GM12878 (cell line): ENCODE measurements around the gene RPRD2. TPM values are rescaled to one million over a fixed set of nuclear protein-coding genes. Genes with fewer than 3 reads are reported as not detected.

Source experiments
- ATAC-seq: fragments of 200-7000 bp; cut with Tn5 transposase; 3 replicates; pipeline ENCODE4 v1.9.1; 2020; ENCODE audit warnings: mild to moderate bottlenecking, moderate library complexity
- BruUV-seq: library from RNA; stranded (reverse); fragments of 400-500 nt; replicated peaks from 2 replicates; lab custom pipeline; 2021; lab: Mats Ljungman, UMichigan
- CTCF ChIA-PET: fragments of 300-600 bp; sonication (Branson Sonifier 250); formaldehyde crosslinking; extraction: SDS; loops from one replicate; lab custom pipeline; 2021; ENCODE audit warnings: inconsistent platforms; lab: Yijun Ruan, JAX
- POLR2A ChIA-PET: fragments of 350-600 bp; formaldehyde crosslinking; extraction: SDS; loops from one replicate; lab custom pipeline; 2021; ENCODE audit warnings: inconsistent platforms; lab: Charles Lee
- RAD21 ChIA-PET: fragments of 300-600 bp; sonication (Branson Sonifier 250); formaldehyde crosslinking; loops from one replicate; lab custom pipeline; 2023; ENCODE audit warnings: antibody characterized with exemption; ENCODE audit not compliant: unreplicated experiment; lab: Charles Lee
- SMC1A ChIA-PET: fragments of 300-600 bp; sonication (Branson Sonifier 250); formaldehyde crosslinking; loops from one replicate; lab custom pipeline; 2023; ENCODE audit not compliant: unreplicated experiment, uncharacterized antibody; lab: Charles Lee
- DNase-seq: peaks from one replicate; pipeline ENCODE4 v3.0.0-alpha.2; 2011; ENCODE audit warnings: low read depth, low spot score
- FAIRE-seq: peaks from 3 replicates; lab custom pipeline; 2011; peaks lifted over from hg19 to GRCh38; lab: Jason Lieb, UNC
- H2AFZ ChIP-seq: 2 replicates; pipeline ENCODE4 v1.6.0; 2011; ENCODE audit warnings: low read depth, low read length, control low read depth; ENCODE audit not compliant: control insufficient read depth
- H3K27ac ChIP-seq: 2 replicates; pipeline ENCODE4 v1.5.1; 2011; ENCODE audit warnings: control low read depth; ENCODE audit not compliant: control insufficient read depth, insufficient read depth
- H3K27me3 ChIP-seq, 2 experiments: replicated peaks in 1 of 2; 2 replicates each; pipeline versions ENCODE4 v1.6.0 to v1.6.1; 2011; ENCODE audit warnings: low read length in 1 of 2; ENCODE audit not compliant: control insufficient read depth in 2 of 2, insufficient read depth in 2 of 2
- H3K36me3 ChIP-seq, 2 experiments: 2 replicates each; pipeline ENCODE4 v1.5.1; 2011; ENCODE audit warnings: low read length in 1 of 2; ENCODE audit not compliant: control insufficient read depth in 2 of 2, insufficient read depth in 2 of 2
- H3K4me1 ChIP-seq: 2 replicates; pipeline ENCODE4 v1.6.1; 2011; ENCODE audit warnings: mild to moderate bottlenecking, low read length, moderate library complexity, mixed read lengths; ENCODE audit not compliant: control insufficient read depth, insufficient read depth
- H3K4me2 ChIP-seq: 2 replicates; pipeline ENCODE4 v1.6.0; 2011; ENCODE audit warnings: control low read depth; ENCODE audit not compliant: control insufficient read depth, insufficient read depth
- H3K4me3 ChIP-seq: fragments of 200-600 bp; sonication (generic); 2 replicates; pipeline ENCODE4 v1.5.1; 2016
- H3K79me2 ChIP-seq: 2 replicates; pipeline ENCODE4 v1.6.0; 2011; ENCODE audit warnings: low read length; ENCODE audit not compliant: control insufficient read depth, insufficient read depth
- H3K9ac ChIP-seq: 2 replicates; pipeline ENCODE4 v1.8.0; 2011; ENCODE audit warnings: low read length, control low read depth, mixed read lengths; ENCODE audit not compliant: control insufficient read depth, insufficient read depth
- H3K9me3 ChIP-seq: replicated peaks from 3 replicates; pipeline ENCODE4 v1.5.1; 2011; ENCODE audit warnings: mild to moderate bottlenecking, low read length; ENCODE audit not compliant: control insufficient read depth, insufficient read depth
- H4K20me1 ChIP-seq: 2 replicates; pipeline ENCODE4 v1.6.0; 2011; ENCODE audit not compliant: control insufficient read depth, insufficient read depth
- BMI1 ChIP-seq: fragments of 450-650 bp; IDR thresholded peaks from 2 replicates; pipeline ENCODE4 v1.6.1; 2016; ENCODE audit warnings: mild to moderate bottlenecking, moderate library complexity, borderline replicate concordance
- FOS ChIP-seq: IDR thresholded peaks from 3 replicates; pipeline ENCODE4 v1.6.1; 2011; ENCODE audit warnings: borderline replicate concordance; ENCODE audit not compliant: insufficient read length; ENCODE audit errors: extremely low read depth
- IRF4 ChIP-seq: IDR thresholded peaks from 2 replicates; pipeline ENCODE4 v1.6.1; 2011; ENCODE audit warnings: low read depth, low read length
- JUND ChIP-seq: IDR thresholded peaks from 2 replicates; pipeline ENCODE4 v1.6.1; 2012; ENCODE audit warnings: low read depth, mild to moderate bottlenecking, low read length, improper control_type of control experiment, moderate library complexity
- LARP7 ChIP-seq: fragments of 450-650 bp; IDR thresholded peaks from 2 replicates; pipeline ENCODE4 v1.6.1; 2017; ENCODE audit warnings: mild to moderate bottlenecking
- NRF1 ChIP-seq: conservative IDR thresholded peaks from 2 replicates; pipeline ENCODE4 v1.6.1; 2011; ENCODE audit warnings: mild to moderate bottlenecking, low read depth, low read length, improper control_type of control experiment
- RFX5 ChIP-seq: IDR thresholded peaks from 2 replicates; pipeline ENCODE4 v1.6.1; 2011; ENCODE audit warnings: low read depth, low read length, improper control_type of control experiment
- ZNF622 ChIP-seq: fragments of 450-650 bp; IDR thresholded peaks from 2 replicates; pipeline ENCODE4 v1.6.1; 2017; ENCODE audit warnings: mild to moderate bottlenecking, inconsistent platforms
- WGBS: methylation state at CpG from one replicate; pipeline ENCODE4 v1.1.6; 2016; ENCODE audit warnings: low lambda C conversion rate; ENCODE audit not compliant: insufficient replicate concordance, insufficient coverage; ENCODE audit errors: missing lambda C conversion rate; 5-methylcytosine and 5-hydroxymethylcytosine counted together
- in situ Hi-C: fragments of 300-500 bp; cut with MboI; formaldehyde crosslinking; loops from 9 replicates; pipeline ENCODE4 v1.14.3; 2018; ENCODE audit warnings: mixed read lengths
- intact Hi-C: fragments of 100-400 bp; cut with micrococcal nuclease; formaldehyde crosslinking; loops from one replicate; pipeline ENCODE4 v1.14.2; 2022; ENCODE audit not compliant: unreplicated experiment
- polyA plus RNA-seq, 11 experiments: library from polyadenylated mRNA; depleted of rRNA in 4 of 11; unstranded in 6 of 11; stranded (reverse) in 5 of 11; fragments of >200 nt; fragmentation: Nextera tagmentation in 4 of 11; fragmentation: Illumina TruSeq in 1 of 11; extraction: Ambion mirVana in 4 of 11; extraction: Trizol in 1 of 11; gene quantifications; 1 replicate in 1 of 11; 2 replicates in 10 of 11; pipeline versions ENCODE4 v1.2.1 to v1.2.3, GENCODE V29; 2011 to 2016; ENCODE audit warnings: inconsistent platforms in 2 of 11, missing spikeins in 2 of 11, low read depth in 1 of 11
- total RNA-seq, 4 experiments: library from RNA; depleted of rRNA in 3 of 4; stranded (reverse); fragments of >200 nt in 3 of 4; fragmentation: Illumina TruSeq in 1 of 4; extraction: Trizol in 1 of 4; gene quantifications; 2 replicates each; pipeline versions ENCODE4 v1.2.1 to v1.2.3, GENCODE V29; 2013 to 2021

Gene RPRD2
- total and polyA plus RNA-seq, 10 of the 15 experiments (the other 5 are each of a cell fraction or from before 2014, with no cell fraction given): 1.9 to 24.8 (median 13.3) TPM

DNA sequence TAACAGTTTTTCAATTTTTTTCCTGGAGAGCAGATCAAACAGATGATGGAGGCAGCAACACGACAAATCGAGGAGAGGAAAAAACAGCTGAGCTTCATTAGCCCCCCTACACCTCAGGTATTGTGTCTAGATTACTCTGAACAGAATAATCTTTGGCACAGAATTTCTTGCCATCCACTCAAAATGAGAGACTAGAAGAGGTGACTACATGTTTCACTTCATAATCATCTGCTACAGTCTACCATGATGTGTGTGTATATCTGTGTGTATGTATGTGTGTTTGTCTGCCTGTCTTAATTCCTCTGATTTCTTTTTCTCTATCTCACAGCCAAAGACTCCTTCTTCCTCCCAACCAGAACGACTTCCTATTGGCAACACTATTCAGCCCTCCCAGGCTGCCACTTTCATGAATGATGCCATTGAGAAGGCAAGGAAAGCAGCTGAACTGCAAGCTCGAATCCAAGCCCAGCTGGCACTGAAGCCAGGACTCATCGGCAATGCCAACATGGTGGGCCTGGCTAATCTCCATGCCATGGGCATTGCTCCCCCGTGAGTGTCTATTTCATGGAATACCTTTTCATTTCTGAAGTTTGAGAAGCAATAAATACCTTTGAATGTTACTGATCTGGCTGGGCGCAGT lies 31.2 kb upstream of the RPRD2 start:
- ChIA-PET RAD21 (no interaction called here), SMC1A (no interaction called here), POLR2A (no interaction called here), CTCF (no interaction called here)
- no peak for FAIRE-seq
- no peak overlapping the region for H3K27ac ChIP-seq
- in situ Hi-C loops: no loop called here
- ATAC-seq: no peak
- no peak overlapping the region for H2AFZ ChIP-seq
- DNase-seq: no peak
- WGBS: 89% methylated on average over 7 of the region's 7 CpGs
- no peak overlapping the region for H3K4me2 ChIP-seq
- H3K4me3 ChIP-seq: no peak overlapping the region
- BruUV-seq: no TSS peak
- no peaks in the 10 kb centered on the region; the same call in 1 of the 2 replicates for H3K79me2 ChIP-seq
- TF ChIP-seq FOS (no peak), BMI1 (no peak), NRF1 (no peak), IRF4 (no peak), RFX5 (no peak)
- no peaks in the 10 kb centered on the region for H3K4me1 ChIP-seq
- H3K27me3 ChIP-seq: no peaks in the 10 kb centered on the region
- no peaks in the 10 kb centered on the region for H3K9me3 ChIP-seq
- intact Hi-C loops: no loop called here
- H3K9ac ChIP-seq: no peak overlapping the region
- H3K36me3 ChIP-seq: peaks cover 8 to 44% of the 10 kb centered on the region in 2 experiments
- H4K20me1 ChIP-seq: no peaks in the 10 kb centered on the region

DNA sequence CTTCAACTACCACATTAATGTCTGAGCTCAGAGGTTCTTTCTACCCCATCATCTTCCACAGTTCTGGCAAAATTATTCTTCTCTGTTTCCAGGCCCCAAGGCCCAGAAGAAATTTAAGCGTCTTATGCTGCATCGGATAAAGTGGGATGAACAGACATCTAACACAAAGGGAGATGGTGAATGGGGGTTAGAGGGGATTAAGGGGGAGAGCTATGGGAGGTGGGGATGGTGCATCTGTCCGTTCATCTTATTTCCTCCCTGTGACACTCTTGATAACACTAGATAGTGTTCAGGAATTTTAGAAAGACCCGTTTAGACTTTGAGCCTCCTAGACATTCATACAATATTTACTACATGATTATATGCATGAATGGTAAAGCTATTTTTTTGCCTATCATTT lies 17.6 kb upstream of the RPRD2 start:
- no peaks in the 10 kb centered on the region for H3K27me3 ChIP-seq
- 96% methylated on average over 4 of the region's 4 CpGs for WGBS
- H3K9ac ChIP-seq: no peak overlapping the region
- ATAC-seq (no peak), FAIRE-seq (no peak), DNase-seq (no peak)
- no peaks in the 10 kb centered on the region for H4K20me1 ChIP-seq
- ChIA-PET CTCF (interaction anchor here (0.6 kb wide), 1 partner anchor 91 kb away, joined by 3 read pairs; no protein-coding TSS in a partner anchor), SMC1A (interaction anchor here (0.6 kb wide), 1 partner anchor 635 kb away, joined by 3 read pairs; no protein-coding TSS in a partner anchor), POLR2A (no interaction called here), RAD21 (no interaction called here)
- H3K4me3 ChIP-seq: no peak overlapping the region
- no peak overlapping the region for H3K27ac ChIP-seq
- H3K4me2 ChIP-seq: no peak overlapping the region
- intact Hi-C loops: no loop called here
- H3K4me1 ChIP-seq: no peaks in the 10 kb centered on the region
- in situ Hi-C loops: no loop called here
- H2AFZ ChIP-seq: no peak overlapping the region
- no TSS peak for BruUV-seq
- H3K9me3 ChIP-seq: no peaks in the 10 kb centered on the region
- TF ChIP-seq ZNF622 (no peak), JUND (no peak), LARP7 (no peak), IRF4 (no peak)
- H3K36me3 ChIP-seq: peaks cover 6 to 7% of the 10 kb centered on the region in 2 experiments; a peak in 3 of 4 replicates
- no peaks in the 10 kb centered on the region for H3K79me2 ChIP-seq
